ENCODE data around the gene KIF3B. TPM values are rescaled to one million over a fixed set of nuclear protein-coding genes. Genes with fewer than 3 reads are reported as not detected.

KIF3B gene
- total and polyA plus RNA-seq, 10 of the 15 experiments (the other 5 are each of a cell fraction or from before 2014, with no cell fraction given) = 7.4 to 37.3 (median 25.9) TPM

GRCh38 chr20:32358883-32359632 is 81.6 kb downstream of the KIF3B start (continued):
- no peak for TF ChIP-seq WRNIP1 (IDR thresholded peaks at IDR 0.05; ENCODE audit: borderline replicate concordance, low read depth, low read length)
- no peak for TF ChIP-seq CREB1 (IDR thresholded peaks at IDR 0.05; ENCODE audit: low read depth)
- peak; percentile 45; the same call in 1 of the 2 replicates for TF ChIP-seq RELB (IDR thresholded peaks at IDR 0.05; ENCODE audit: low read depth)
- TF ChIP-seq BCL3 (IDR thresholded peaks at IDR 0.05; ENCODE audit: borderline replicate concordance, insufficient read depth, low read depth, low read length, poor library complexity, severe bottlenecking) = no peak
- no peak for TF ChIP-seq ESRRA (IDR thresholded peaks at IDR 0.05; ENCODE audit: low read length)
- peak; percentile 30; the same call in 1 of the 2 replicates for TF ChIP-seq ZBED1 (IDR thresholded peaks at IDR 0.05; ENCODE audit: borderline replicate concordance)
- TF ChIP-seq HDAC2 (IDR thresholded peaks at IDR 0.05) = no peak
- TF ChIP-seq PBX3 (IDR thresholded peaks at IDR 0.05; ENCODE audit: insufficient replicate concordance, low read depth, low read length) = no peak
- no peak for TF ChIP-seq ZNF622 (IDR thresholded peaks at IDR 0.05)
- no peak for TF ChIP-seq FOS (IDR thresholded peaks at IDR 0.05; ENCODE audit: borderline replicate concordance, extremely low read depth, insufficient read length)
- no peak for TF ChIP-seq BCLAF1 (IDR thresholded peaks at IDR 0.05)
- peak in 1 of 2 experiments; percentile 16; a peak in 2 of 3 replicates for TF ChIP-seq EGR1 (IDR thresholded peaks at IDR 0.05; ENCODE audit: borderline replicate concordance in 1 of 2, low read depth in 2 of 2, low read length in 2 of 2)
- no peak for TF ChIP-seq ZBTB11 (CRISPR knock-in tag; IDR thresholded peaks at IDR 0.05)
- TF ChIP-seq LARP7 (IDR thresholded peaks at IDR 0.05) = peak; percentile 46
- TF ChIP-seq NKRF (conservative IDR thresholded peaks at IDR 0.05) = no peak
- TF ChIP-seq STAT3 (IDR thresholded peaks at IDR 0.05; ENCODE audit: low read depth, low read length) = no peak
